Measurements from ENCODE around the gene PEX6.

DNA sequence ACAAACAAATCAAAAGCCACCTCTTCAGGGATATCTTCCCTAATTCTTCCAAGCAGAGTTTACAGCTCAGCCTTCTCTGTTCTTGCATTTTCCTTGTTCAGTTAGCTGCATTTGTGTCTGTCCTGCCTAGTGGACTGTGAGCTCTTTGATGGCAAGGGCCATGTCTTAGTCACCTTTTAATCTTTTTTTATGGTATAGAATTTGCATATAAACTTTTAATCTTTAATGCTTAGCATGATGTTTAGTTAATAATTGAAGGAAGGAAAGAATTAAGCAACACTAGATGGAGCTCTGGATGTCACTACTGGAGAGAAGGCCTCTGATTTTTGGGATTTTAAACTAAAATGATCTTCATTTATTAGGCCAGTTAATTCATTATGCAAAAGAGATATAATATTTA lies 17.5 kb upstream of the PEX6 start:
- TF ChIP-seq, protein P1, sequence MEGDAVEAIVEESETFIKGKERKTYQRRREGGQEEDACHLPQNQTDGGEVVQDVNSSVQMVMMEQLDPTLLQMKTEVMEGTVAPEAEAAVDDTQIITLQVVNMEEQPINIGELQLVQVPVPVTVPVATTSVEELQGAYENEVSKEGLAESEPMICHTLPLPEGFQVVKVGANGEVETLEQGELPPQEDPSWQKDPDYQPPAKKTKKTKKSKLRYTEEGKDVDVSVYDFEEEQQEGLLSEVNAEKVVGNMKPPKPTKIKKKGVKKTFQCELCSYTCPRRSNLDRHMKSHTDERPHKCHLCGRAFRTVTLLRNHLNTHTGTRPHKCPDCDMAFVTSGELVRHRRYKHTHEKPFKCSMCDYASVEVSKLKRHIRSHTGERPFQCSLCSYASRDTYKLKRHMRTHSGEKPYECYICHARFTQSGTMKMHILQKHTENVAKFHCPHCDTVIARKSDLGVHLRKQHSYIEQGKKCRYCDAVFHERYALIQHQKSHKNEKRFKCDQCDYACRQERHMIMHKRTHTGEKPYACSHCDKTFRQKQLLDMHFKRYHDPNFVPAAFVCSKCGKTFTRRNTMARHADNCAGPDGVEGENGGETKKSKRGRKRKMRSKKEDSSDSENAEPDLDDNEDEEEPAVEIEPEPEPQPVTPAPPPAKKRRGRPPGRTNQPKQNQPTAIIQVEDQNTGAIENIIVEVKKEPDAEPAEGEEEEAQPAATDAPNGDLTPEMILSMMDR (IDR thresholded peaks at IDR 0.05): no peak
- TF ChIP-seq POLR2A (IDR thresholded peaks at IDR 0.05): no peak
